HG03520 (cell line): Measurements from ENCODE around the gene POLR1C.
"Not testable (repeated sequence)": the region's sequence is repeated elsewhere in the genome, so short reads cannot be mapped to it uniquely, and the experiment has no call there.

Experiments used
- ATAC-seq: cut with Tn5 transposase; IDR thresholded peaks from one replicate; pipeline ENCODE4 v1.9.1; 2021; ENCODE audit warnings: mild to moderate bottlenecking, moderate library complexity; ENCODE audit not compliant: unreplicated experiment

POLR1C gene

DNA sequence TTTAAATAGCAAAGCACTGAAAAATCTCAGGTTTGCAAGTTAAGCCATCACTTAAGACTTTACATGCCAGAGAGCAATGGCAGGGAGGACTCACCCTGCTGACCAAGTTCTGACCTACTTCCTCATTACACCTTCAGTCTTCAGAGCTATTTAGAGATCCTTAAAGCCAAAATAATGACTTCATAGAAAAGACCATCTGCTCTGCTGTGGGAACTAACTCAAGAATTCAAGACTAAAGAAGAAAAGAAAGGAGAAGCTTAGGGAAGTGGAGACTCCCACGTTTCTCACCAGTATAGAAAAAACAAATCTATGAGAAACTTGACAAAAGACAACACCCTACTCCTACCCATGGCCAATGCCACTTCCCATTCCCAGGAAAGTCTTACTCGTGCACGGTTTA, 30.3 kb downstream of the POLR1C start:
- no peak for ATAC-seq

- not testable (repeated sequence) for ATAC-seq
These were observed 40.7 kb downstream of the POLR1C start for GRCh38 chr6:43557620-43558019.

DNA sequence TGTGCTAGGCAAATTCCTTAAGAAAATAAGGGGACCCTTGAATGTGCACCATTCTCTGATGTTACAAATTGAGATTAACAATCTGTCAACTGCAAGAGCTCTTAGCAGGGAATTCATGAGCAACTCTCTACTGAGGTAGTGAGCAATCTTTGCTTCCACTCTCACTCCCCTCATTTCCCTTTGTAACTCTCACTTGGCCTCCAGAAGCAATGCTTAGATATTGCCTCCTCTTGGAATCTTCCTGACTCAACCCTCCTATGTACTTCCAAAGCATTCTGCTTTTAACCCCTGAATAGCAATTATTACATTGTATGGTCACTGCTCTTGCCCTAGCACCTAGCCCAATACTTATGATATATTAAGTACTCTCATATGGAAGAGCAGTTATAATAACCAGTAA, 42.4 kb downstream of the POLR1C start:
- ATAC-seq: no peak

DNA sequence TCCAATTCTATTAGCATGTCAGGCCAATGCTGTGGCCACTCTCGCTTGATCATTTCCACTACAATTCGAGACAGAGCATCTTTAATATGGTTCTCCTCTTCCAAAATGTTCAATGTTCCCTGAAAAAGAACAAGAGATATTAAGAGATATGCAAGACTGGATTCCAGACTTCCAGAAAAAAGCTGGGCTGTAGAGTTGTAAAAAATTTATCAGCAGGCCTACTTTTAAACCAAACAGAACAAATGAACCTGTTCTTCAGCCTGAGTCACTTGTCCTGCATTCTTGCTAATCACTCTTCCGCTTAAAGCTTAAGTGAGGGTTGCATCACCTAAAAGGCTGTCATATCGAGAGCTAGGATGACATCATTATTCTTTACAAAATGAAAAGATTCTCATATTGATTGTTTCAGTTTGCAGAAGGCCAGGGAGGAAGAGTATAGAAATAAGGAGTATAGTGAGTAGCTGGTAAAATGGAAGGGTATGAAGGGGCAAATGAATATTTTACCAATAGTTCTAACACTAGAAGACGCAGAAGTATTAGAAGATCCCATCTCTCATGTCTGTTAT, 54.1 kb downstream of the POLR1C start:
- ATAC-seq: no peak
